Left renal cortex interstitium (tissue), 4 donors: ENCODE results near the gene GPC3. TPM values are rescaled to one million over a fixed set of nuclear protein-coding genes. Genes with fewer than 3 reads are reported as not detected.
"Not testable (repeated sequence)": the region's sequence is repeated elsewhere in the genome, so short reads cannot be mapped to it uniquely, and the experiment has no call there.

Source experiments
- DNase-seq, 4 donors: peaks; one replicate each; pipeline ENCODE4 v3.0.0-alpha.2; 2013; ENCODE audit warnings: low read depth in 4 of 4, low spot score in 2 of 4, missing footprints in 1 of 4
- polyA plus RNA-seq, 4 donors: library from polyadenylated mRNA; unstranded; fragments of 120-200 nt; gene quantifications; one replicate each; pipeline ENCODE4 v1.2.1, GENCODE V29; 2013; ENCODE audit not compliant: insufficient read length in 4 of 4

GPC3 gene
- polyA plus RNA-seq, 4 donors = 942 to 1,302 (median 1,241) TPM

DNA sequence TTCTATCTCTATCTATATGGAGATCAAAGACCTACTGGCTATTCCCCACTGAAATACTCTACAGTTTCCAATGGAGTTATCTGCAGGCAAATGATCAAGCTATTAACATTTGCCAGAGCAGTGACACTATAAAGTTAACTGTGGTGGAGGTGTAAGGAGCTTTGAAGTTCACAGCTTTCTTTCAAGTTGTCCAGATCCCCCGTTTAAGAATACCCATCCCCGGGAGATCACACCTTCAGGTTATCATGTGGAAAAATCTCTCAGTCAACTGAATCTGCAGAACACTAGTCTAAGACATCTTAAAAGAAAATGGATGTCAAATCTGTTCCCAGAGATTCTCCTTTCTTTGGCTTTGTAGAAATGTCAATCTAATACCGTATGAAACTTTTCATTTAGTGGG, 80.1 kb downstream of the GPC3 start:
- no peak for DNase-seq

GRCh38 chrX:133897593-133898163, 87.7 kb downstream of the GPC3 start:
- peak in 3 of 4 donors; percentile 20 to 47 (median 33) for DNase-seq

DNA sequence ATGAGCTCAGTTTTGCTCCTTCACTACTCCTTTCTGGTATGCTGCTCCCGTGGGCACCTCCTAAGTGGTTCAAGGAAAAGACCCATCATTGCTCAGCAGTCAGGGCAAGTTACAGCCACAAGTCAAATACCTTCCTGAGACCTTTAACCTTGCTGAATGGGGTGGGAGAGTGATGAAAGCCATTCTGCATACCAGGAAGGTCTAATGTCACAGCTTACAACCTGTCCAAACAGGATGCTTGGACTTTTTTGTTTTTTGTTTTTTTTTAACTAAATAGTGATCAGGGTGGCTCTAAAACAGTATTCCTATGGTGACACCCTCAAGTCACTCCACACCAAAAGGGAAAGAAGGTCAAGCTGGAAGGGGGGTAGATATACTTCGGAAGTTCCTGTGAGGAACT, 93.1 kb downstream of the GPC3 start:
- no peak for DNase-seq

- DNase-seq = no peak
Measured at GRCh38 chrX:133888984-133889383, 96.4 kb downstream of the GPC3 start.

- DNase-seq = not testable (repeated sequence)
Measured at GRCh38 chrX:133888084-133888483, 97.3 kb downstream of the GPC3 start.

DNA sequence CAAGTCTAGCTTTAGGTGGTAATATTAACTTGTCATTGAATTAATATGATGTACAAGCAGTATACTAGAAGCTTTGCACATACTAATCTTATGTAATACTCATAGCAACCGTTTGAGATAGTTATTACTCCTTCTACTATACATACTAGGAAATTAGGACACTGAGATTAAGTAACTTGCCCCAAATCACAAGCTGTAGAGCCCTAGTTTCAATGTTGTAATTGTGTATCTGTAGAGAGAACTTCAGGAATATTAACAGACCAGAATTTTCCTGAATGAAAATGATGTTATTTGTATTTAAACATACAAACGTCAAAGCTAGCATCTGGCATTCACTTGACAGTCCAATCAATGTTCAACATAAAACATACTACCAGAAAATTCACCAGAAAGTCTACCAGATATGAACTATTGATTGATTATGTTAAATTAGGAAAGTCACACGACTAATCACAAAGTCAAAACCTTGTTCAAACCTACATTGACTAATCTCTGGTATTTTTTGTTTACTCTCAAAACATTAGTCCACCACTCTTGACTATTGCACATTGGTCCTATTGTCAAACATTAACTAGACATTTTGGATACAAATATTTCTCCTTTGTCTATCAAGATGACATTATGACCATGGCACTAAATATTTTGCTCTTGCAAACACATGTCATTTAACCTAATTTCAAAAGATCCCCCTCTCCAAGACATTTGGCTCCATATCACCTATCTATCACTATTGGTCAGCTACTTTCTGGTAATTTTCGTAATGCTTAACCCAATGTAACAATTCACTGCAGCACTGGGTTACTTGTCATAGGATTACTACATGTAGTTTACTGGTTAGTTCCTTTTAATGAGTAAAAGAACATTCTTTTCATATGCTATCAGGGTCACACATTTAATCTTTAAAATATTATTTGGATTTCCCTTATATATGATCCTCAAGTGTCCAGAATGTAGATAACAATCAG, 100.7 kb downstream of the GPC3 start:
- no peak for DNase-seq

GRCh38 chrX:133881893-133882292, 103.5 kb downstream of the GPC3 start:
- no peak for DNase-seq

DNA sequence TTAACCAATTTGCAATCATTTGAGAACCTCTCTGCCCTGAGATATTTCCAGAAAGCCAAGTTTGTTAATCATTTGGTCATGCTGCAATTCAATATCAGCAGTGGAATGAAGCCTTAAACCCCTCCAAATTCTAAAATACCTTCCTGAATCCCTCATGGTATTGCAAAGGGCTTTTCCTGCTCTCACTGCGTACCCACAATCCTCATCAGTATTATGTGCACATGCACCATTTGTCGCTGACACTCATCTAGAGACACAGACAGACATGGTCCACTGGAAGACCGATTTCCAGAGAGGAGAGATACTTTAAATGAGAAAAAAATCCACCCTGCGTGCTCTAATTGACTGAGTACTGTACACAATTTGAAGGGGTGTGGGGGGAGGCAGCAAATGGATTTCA, 104.4 kb downstream of the GPC3 start:
- no peak for DNase-seq

GRCh38 chrX:133880032-133880443, 105.4 kb downstream of the GPC3 start:
- no peak for DNase-seq

DNA sequence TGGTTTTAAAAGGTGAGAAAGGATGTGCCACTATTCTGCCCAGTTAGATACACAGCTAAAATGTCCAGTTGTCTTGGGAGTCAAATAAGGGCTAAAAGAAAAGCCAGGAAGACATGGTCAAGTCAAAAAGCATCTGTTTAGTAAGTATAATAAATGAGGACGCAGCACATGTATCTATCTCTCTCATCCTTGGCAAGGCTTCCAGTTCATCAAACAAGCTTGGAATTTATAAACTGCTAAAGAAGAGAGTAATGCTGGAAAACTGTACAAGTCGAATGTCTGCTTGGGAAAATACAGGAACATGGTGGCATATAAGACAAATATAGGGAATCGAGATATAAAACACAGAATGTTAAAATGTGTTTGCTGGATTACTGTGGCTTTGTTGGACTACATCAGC, 106.7 kb downstream of the GPC3 start:
- DNase-seq = no peak

DNA sequence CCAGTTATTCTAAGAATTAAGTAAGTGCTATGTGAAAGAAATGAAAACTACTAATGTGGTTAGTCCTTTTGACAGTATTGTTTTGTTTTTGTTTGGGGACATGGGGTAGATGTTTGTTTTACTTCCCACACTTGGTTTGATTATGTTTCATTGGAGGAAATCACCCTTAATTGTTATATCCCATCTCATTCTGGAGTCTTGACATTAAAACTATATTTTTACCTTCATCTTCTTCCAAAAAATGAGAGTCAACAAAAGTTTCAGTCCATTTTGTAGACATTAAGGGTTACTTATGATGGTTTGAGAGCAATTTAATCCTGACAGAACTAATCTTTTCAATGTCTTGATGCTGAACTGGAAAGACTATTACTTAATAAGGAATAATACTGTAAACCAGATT, 108.7 kb downstream of the GPC3 start:
- no peak for DNase-seq

DNA sequence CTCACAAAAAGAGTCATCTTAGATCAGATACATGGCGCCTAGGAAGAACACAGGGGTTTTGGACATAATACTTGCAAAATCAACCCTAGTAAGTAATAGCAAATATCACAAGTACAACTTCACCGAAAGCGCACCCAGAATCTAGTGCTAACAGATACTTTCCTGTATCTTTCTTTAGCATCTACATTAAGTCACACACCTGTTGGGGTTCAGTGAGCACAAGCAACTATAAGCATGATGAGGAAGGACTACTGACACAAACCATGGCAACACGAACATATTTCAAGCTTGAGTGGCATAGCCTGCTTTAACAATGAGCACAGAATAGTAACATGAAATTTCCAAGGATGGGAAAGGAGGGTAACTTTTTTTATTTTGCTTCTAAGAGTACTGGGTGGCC, 116.1 kb downstream of the GPC3 start:
- DNase-seq = no peak

- DNase-seq = no peak
Measured at GRCh38 chrX:133868682-133869081, 116.7 kb downstream of the GPC3 start.

DNA sequence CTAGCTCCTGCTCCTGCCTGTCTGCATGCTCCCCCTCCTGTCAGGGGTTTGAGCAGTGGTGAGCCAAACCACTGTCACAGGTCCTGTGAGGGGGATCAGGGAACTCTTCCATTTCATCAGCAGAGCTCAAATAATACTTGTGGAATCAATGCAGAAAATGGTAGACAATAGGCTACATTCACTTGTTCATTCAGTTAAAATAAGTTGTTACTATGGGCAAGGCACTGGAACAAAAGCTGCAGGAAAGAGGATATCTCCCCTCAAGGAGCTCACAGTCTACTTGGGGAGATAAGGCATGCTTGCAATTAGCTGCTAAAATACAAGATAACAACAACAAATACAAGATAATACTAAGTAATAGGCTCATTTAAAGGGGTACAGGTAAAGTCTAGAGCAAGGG, 117.1 kb downstream of the GPC3 start:
- DNase-seq = no peak

- DNase-seq = no peak
Measured at GRCh38 chrX:133865761-133866471, 119.5 kb downstream of the GPC3 start.

DNA sequence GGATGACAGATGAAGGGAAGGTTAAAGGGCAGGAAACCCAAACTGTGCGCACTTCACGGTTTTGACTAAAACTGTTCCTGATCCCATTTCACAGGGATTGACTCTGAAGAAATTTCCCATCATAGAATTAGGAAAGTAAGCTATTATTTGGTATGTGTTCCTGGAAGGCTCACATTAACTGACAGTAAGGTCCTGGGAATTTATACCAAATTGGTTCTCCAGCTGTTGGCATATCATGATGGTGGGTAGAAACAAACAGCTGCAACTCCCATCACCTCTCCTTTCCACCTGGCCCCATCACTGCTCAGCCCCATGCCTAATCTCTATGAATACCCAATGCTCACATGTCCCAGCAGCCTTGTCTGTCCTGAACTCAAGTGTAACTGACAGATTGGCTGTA, 121.2 kb downstream of the GPC3 start:
- no peak for DNase-seq

DNA sequence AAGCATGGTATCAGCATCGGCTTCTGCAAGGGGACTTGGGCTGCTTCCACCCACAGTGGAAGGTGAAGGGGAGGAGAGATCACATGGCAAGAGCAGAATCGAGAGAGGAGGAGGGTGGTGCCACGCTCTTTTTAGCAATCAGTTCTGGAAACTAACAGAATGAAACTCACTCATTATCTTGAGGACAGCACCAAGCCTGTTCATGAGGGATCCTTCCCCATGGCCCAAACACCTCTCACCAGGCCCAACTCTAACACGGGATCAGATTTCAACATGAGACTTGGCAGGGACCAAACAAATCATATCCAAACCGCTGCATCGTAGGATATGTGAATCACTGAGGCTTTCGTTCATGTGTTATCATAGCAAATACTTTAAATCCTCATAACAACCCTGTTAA, 125.5 kb downstream of the GPC3 start:
- no peak for DNase-seq

DNA sequence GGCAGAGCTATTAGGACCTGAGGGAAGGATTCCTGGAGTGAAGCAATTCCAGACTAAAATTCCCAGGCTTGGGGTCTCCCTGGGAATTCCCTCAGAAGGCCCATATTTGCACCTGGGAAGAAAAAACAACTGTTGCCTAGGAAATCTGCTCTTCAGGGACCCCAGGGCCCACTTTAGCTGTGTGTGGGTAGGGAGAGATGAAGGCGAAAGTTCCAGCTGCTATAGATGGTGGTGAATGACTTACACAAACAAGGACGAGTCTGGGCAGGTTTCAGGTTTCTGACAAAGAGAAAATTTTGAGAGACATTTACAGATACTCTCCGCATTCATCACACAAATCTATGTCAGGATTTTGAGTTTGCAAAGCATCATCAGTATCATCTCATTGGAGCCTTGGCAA, 126.1 kb downstream of the GPC3 start:
- no peak for DNase-seq

DNA sequence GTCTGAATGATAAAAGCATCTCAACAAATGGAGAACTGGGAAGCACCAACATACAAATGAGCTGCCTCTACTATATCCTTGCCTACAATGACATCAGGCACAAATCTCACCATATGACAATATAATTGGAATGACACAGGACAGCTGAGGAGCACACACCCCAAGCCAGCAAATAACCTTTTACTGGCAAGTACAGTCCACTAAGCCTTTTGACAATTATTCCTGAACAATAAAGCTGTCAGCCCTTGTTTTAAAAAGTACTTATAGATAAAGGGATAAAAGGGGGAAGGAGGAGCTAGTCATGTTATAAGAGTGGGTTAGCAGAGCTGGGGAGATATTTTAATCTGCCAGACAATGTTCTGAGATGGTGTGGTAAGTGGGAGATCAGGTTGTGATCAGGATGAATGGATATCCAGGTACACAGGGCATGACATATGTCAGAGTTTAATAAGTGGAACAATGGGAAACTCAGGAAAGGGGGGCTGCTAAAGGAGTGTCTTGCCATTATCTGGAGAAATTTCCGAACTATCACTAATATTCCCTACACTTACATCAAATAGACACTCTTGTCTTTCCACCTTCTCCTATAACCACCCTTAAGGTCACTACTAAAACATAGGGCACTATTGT, 127.6 kb downstream of the GPC3 start:
- no peak for DNase-seq

GRCh38 chrX:133856819-133857218, 128.6 kb downstream of the GPC3 start:
- DNase-seq = no peak

GRCh38 chrX:133854290-133854689, 131.1 kb downstream of the GPC3 start:
- DNase-seq = no peak
